Measurements from ENCODE around the gene FBXO10. TPM values are rescaled to one million over a fixed set of nuclear protein-coding genes. Genes with fewer than 3 reads are reported as not detected.

Gene FBXO10
- total RNA-seq, 4 donors from 2014 or later: 5.1 to 10.5 (median 7.2) TPM

DNA sequence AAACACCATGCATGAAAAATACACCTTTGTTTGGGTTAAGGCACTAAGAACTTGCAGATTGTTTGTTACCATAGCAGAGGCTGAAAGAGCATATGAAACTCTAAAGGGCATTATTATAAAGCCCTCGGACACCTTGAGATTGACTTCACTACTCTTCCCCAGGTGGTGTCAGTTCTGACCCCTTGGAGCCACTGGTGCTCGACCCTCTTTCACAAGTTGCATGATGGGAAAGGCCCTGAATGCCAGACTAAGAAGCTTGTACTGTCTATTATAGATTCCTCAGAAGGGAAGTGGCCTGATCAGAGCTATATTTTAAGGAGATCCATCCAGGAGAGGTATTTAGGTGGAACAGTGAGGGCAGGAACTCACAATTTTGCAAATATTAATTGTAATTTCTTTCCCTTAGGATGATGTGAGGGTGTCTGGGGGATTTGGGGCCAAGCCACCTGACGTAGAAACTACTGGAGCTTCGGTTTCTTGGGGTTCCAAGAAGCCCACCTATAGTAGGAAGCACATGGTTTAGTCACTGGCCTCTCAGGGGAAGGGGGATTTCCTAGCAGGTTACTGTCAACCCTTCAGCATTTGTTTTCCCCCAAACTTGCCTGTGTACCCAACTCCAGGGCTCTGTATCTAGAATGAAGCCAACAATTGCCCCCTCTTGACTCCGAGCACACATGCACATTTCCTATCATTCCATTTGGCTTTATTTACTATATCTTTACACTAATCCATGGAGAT is 16.2 kb downstream of the FBXO10 start:
- Histone ChIP-seq H3K27ac (no peak overlapping the region), H3K4me1 (no peaks in the 10 kb centered on the region), H3K36me3 (peaks cover 0 to 8% of the 10 kb centered on the region in 2 donors), H3K9me3 (no peaks in the 10 kb centered on the region), H3K27me3 (no peaks in the 10 kb centered on the region), H3K4me3 (no peak overlapping the region)
- no peak for TF ChIP-seq CTCF (IDR thresholded peaks at IDR 0.05)
- no peak for TF ChIP-seq POLR2AphosphoS5 (IDR thresholded peaks at IDR 0.05)
- no peak for TF ChIP-seq POLR2A (IDR thresholded peaks at IDR 0.05)
- no peak for TF ChIP-seq EP300 (IDR thresholded peaks at IDR 0.05)
- WGBS, 2 donors (ENCODE audit: low coverage in 1 of 2): 92 to 95% methylated on average over 4 to 5 of the region's 5 CpGs
- ATAC-seq: no peak

DNA sequence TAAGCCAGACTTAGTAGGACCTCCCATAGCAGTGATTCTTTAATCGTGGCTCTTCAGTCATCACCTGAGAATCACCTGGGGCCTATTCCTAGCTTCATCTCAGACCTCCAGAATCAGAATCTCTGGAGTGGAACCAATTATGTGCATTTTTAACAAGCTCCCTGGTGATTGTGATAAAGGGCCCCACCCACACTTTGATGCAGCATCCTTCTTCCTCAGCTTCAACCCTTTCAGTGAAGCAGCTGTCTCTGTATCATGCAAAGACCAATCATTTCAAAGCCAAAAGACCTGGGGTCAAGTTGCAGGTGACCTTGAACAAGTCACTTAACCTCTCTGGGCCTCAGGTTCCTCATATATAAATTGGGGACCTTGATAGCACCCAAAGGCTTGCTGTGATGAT is 17.1 kb downstream of the FBXO10 start:
- H3K27ac ChIP-seq: no peak overlapping the region
- H3K27me3 ChIP-seq: no peaks in the 10 kb centered on the region
- no peak overlapping the region for H3K4me3 ChIP-seq
- no peaks in the 10 kb centered on the region for H3K9me3 ChIP-seq
- no peaks in the 10 kb centered on the region for H3K4me1 ChIP-seq
- WGBS, 2 donors (ENCODE audit: low coverage in 1 of 2): 67 to 86% methylated on average over 1 of the region's 1 CpG
- H3K36me3 ChIP-seq: peaks cover 0 to 4% of the 10 kb centered on the region in 2 donors
- TF ChIP-seq EP300 (IDR thresholded peaks at IDR 0.05) (no peak), POLR2AphosphoS5 (IDR thresholded peaks at IDR 0.05) (no peak), CTCF (IDR thresholded peaks at IDR 0.05) (no peak), POLR2A (IDR thresholded peaks at IDR 0.05) (no peak)
- ATAC-seq: no peak

DNA sequence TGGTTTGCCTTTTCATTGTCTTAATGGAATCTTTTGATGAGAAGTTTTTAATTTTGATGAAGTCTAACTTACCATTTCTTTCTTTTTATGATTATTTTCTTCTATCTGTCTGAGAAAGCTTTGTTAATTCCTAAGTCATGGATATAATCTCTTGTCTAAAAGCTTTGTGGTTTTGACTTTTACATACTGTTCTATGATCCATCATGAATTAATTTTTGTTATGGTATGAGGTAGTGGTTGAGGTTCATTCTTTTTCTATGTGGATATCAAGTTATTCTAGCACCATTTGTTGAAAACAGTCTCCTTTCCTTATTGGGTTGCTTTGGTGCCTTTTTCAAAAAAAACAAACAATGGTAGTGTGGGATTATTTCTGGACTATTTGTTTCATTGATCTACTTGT is 20.4 kb downstream of the FBXO10 start:
- Histone ChIP-seq H3K36me3 (no peaks in the 10 kb centered on the region), H3K4me1 (no peaks in the 10 kb centered on the region), H3K27ac (no peak overlapping the region), H3K9me3 (no peaks in the 10 kb centered on the region), H3K27me3 (no peaks in the 10 kb centered on the region), H3K4me3 (no peak overlapping the region)
- TF ChIP-seq POLR2AphosphoS5 (IDR thresholded peaks at IDR 0.05) (no peak), POLR2A (IDR thresholded peaks at IDR 0.05) (no peak), CTCF (IDR thresholded peaks at IDR 0.05) (no peak), EP300 (IDR thresholded peaks at IDR 0.05) (no peak)
- ATAC-seq: no peak

GRCh38 chr9:37554318-37554717 is 21.9 kb downstream of the FBXO10 start:
- Histone ChIP-seq H3K36me3 (no peaks in the 10 kb centered on the region), H3K4me3 (no peak overlapping the region), H3K4me1 (no peaks in the 10 kb centered on the region), H3K9me3 (no peaks in the 10 kb centered on the region), H3K27me3 (no peaks in the 10 kb centered on the region), H3K27ac (no peak overlapping the region)
- ATAC-seq: no peak
- no peak for TF ChIP-seq POLR2AphosphoS5 (IDR thresholded peaks at IDR 0.05)
- no peak for TF ChIP-seq EP300 (IDR thresholded peaks at IDR 0.05)
- no peak for TF ChIP-seq CTCF (IDR thresholded peaks at IDR 0.05)
- TF ChIP-seq POLR2A (IDR thresholded peaks at IDR 0.05): no peak
- 85 to 96% methylated on average over 3 of the region's 3 CpGs for WGBS, 2 donors (ENCODE audit: low coverage in 1 of 2)

- H3K4me3 ChIP-seq: no peak overlapping the region
- H3K27me3 ChIP-seq: no peaks in the 10 kb centered on the region
- TF ChIP-seq POLR2AphosphoS5 (IDR thresholded peaks at IDR 0.05): no peak
- no peak for TF ChIP-seq EP300 (IDR thresholded peaks at IDR 0.05)
- TF ChIP-seq POLR2A (IDR thresholded peaks at IDR 0.05): no peak
- TF ChIP-seq CTCF (IDR thresholded peaks at IDR 0.05): no peak
- 80 to 94% methylated on average over 2 of the region's 2 CpGs for WGBS, 2 donors (ENCODE audit: low coverage in 1 of 2)
- ATAC-seq: no peak
- no peaks in the 10 kb centered on the region for H3K4me1 ChIP-seq
- no peaks in the 10 kb centered on the region for H3K36me3 ChIP-seq
- H3K9me3 ChIP-seq: no peaks in the 10 kb centered on the region
- H3K27ac ChIP-seq: no peak overlapping the region
Observed at GRCh38 chr9:37551888-37552287, 24.3 kb downstream of the FBXO10 start.
